ENCODE results near the gene RPTOR.
"Not testable (repeated sequence)": the region's sequence is repeated elsewhere in the genome, so short reads cannot be mapped to it uniquely, and the experiment has no call there.

The RPTOR gene

GRCh38 chr17:80614332-80615047, 69.9 kb downstream of the RPTOR start:
- DNase-seq (ENCODE audit: low read depth, low spot score): no peak

- DNase-seq (ENCODE audit: low read depth, low spot score): no peak
Measured at GRCh38 chr17:80615376-80615775, 70.7 kb downstream of the RPTOR start.

- no peak for DNase-seq (ENCODE audit: low read depth, low spot score)
Measured at GRCh38 chr17:80616705-80617104, 72.1 kb downstream of the RPTOR start.

- DNase-seq (ENCODE audit: low read depth, low spot score): no peak
Measured at GRCh38 chr17:80618304-80618703, 73.7 kb downstream of the RPTOR start.

GRCh38 chr17:80619535-80620235, 75.0 kb downstream of the RPTOR start:
- DNase-seq (ENCODE audit: low read depth, low spot score): no peak

- no peak for DNase-seq (ENCODE audit: low read depth, low spot score)
Measured at GRCh38 chr17:80621335-80621996, 76.8 kb downstream of the RPTOR start.

GRCh38 chr17:80621997-80622357, 77.3 kb downstream of the RPTOR start:
- DNase-seq (ENCODE audit: low read depth, low spot score): no peak

GRCh38 chr17:80624864-80625263, 80.2 kb downstream of the RPTOR start:
- DNase-seq (ENCODE audit: low read depth, low spot score): no peak

GRCh38 chr17:80625627-80626026, 81.0 kb downstream of the RPTOR start:
- no peak for DNase-seq (ENCODE audit: low read depth, low spot score)

- not testable (repeated sequence) for DNase-seq (ENCODE audit: low read depth, low spot score)
Measured at GRCh38 chr17:80628881-80629280, 84.2 kb downstream of the RPTOR start.

GRCh38 chr17:80629298-80630028, 84.8 kb downstream of the RPTOR start:
- DNase-seq (ENCODE audit: low read depth, low spot score): no peak

GRCh38 chr17:80630560-80631120, 86.0 kb downstream of the RPTOR start:
- DNase-seq (ENCODE audit: low read depth, low spot score): no peak

GRCh38 chr17:80631142-80632045, 86.8 kb downstream of the RPTOR start:
- DNase-seq (ENCODE audit: low read depth, low spot score): no peak

- DNase-seq (ENCODE audit: low read depth, low spot score): no peak
Measured at GRCh38 chr17:80632046-80632581, 87.5 kb downstream of the RPTOR start.

- no peak for DNase-seq (ENCODE audit: low read depth, low spot score)
Measured at GRCh38 chr17:80633207-80633606, 88.6 kb downstream of the RPTOR start.

GRCh38 chr17:80633994-80634566, 89.4 kb downstream of the RPTOR start:
- DNase-seq (ENCODE audit: low read depth, low spot score): no peak

GRCh38 chr17:80636361-80637018, 91.9 kb downstream of the RPTOR start:
- DNase-seq (ENCODE audit: low read depth, low spot score): no peak

- DNase-seq (ENCODE audit: low read depth, low spot score): no peak
Measured at GRCh38 chr17:80637048-80637781, 92.6 kb downstream of the RPTOR start.

GRCh38 chr17:80639658-80640057, 95.0 kb downstream of the RPTOR start:
- DNase-seq (ENCODE audit: low read depth, low spot score): no peak
